GM18511 (cell line): ENCODE measurements around the gene TBC1D24.
"Not testable (repeated sequence)": the region's sequence is repeated elsewhere in the genome, so short reads cannot be mapped to it uniquely, and the experiment has no call there.

Source experiments
- ATAC-seq: cut with Tn5 transposase; IDR thresholded peaks from one replicate; pipeline ENCODE4 v1.9.1; 2021; ENCODE audit warnings: mild to moderate bottlenecking, moderate library complexity; ENCODE audit not compliant: unreplicated experiment

The TBC1D24 gene

GRCh38 chr16:2468233-2468724 lies 6.6 kb upstream of the TBC1D24 start:
- ATAC-seq = no peak

DNA sequence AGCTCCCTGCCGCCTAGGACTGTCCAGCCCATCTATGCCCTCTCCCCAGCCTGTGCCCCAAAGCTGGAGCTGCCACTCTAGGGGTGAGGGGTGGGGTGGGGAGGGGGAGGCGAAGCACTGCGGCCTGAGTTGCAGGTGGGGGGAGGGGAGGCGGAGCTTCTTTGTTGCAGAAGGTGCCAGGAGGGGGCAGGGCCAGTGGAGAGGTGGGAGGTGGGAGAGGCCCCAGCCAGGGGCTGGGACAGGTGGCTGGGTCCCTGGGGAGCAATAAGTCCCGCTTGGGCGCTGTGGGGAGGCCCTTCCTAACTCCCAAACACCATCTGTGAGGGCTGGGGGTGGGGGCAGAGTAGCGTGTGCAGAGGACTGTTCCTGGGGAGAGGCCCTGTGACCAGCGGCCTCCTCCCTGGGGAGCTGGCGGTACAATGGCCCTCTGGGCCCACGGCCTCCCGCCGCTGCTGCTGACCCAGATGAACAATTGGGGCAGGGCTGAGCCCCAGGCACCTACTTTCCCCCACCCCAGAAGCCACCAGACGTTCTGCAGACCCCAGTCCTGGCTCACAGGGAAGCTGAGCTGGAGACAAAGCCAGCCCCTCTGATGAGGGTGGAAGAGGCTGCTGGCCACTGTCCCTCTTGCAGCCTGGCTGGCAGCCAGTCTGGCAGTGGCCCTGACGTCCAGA lies 6.1 kb upstream of the TBC1D24 start:
- ATAC-seq = peak; percentile 51

- no peak for ATAC-seq
These were observed 5.3 kb upstream of the TBC1D24 start for GRCh38 chr16:2469399-2470233.

DNA sequence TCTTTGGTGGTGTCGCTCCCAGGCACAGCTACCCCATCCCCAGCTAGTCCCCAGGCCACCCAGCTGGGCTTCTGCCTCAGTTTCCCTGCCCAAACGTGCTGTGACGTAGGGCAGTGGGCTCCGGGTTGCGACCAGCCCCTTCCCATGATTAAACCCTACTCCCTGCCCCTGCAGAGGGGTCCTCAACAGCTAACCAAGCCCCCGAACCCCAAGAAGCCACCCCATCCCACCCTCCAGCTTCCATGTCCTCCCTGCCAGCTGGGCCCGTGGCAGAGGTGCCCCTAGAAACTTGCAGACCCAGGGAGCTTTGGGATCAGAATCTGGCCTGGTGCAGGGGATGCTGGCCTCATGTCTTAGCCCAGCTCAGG lies 4.7 kb upstream of the TBC1D24 start:
- no peak for ATAC-seq

DNA sequence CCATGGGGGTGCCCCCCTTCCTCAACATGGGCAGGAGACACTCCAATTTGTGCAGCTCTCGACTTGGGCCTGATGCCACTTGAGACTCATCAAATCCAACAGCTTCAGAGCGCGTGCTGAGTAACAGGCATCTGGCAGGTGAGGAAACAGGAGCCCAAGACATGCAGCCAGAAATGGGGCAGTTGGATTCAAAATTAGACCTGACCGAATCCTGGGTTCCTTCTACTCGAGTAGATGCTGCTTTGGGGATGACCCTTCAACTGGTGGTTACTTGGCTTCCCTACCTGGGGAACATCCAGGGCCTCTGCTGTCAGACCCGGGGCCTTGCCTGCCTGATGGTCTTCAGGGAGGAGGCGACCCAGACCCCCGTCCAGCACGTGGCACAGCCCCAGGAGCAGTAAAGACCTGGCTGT lies 4.3 kb upstream of the TBC1D24 start:
- no peak for ATAC-seq

- ATAC-seq = no peak
These were observed 3.8 kb upstream of the TBC1D24 start, which contains the start of gene NTN3 for GRCh38 chr16:2471016-2471652. Gene NTN3, plus strand, starts transcription at chr16:2471297. Its CDS starts 405 bp downstream, at chr16:2471702.

DNA sequence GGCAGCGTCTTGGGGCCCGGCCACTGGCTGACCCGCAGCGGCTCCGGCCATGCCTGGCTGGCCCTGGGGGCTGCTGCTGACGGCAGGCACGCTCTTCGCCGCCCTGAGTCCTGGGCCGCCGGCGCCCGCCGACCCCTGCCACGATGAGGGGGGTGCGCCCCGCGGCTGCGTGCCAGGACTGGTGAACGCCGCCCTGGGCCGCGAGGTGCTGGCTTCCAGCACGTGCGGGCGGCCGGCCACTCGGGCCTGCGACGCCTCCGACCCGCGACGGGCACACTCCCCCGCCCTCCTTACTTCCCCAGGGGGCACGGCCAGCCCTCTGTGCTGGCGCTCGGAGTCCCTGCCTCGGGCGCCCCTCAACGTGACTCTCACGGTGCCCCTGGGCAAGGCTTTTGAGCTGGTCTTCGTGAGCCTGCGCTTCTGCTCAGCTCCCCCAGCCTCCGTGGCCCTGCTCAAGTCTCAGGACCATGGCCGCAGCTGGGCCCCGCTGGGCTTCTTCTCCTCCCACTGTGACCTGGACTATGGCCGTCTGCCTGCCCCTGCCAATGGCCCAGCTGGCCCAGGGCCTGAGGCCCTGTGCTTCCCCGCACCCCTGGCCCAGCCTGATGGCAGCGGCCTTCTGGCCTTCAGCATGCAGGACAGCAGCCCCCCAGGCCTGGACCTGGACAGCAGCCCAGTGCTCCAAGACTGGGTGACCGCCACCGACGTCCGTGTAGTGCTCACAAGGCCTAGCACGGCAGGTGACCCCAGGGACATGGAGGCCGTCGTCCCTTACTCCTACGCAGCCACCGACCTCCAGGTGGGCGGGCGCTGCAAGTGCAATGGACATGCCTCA lies 3.1 kb upstream of the TBC1D24 start:
- ATAC-seq = no peak

GRCh38 chr16:2472488-2472864 lies 2.5 kb upstream of the TBC1D24 start:
- ATAC-seq = no peak

GRCh38 chr16:2472885-2473445 lies 2.0 kb upstream of the TBC1D24 start:
- ATAC-seq = no peak

GRCh38 chr16:2473446-2473926 lies 1.4 kb upstream of the TBC1D24 start:
- ATAC-seq = no peak

GRCh38 chr16:2473999-2474876 lies 689 bp upstream of the TBC1D24 start:
- peak; percentile 53 for ATAC-seq

DNA sequence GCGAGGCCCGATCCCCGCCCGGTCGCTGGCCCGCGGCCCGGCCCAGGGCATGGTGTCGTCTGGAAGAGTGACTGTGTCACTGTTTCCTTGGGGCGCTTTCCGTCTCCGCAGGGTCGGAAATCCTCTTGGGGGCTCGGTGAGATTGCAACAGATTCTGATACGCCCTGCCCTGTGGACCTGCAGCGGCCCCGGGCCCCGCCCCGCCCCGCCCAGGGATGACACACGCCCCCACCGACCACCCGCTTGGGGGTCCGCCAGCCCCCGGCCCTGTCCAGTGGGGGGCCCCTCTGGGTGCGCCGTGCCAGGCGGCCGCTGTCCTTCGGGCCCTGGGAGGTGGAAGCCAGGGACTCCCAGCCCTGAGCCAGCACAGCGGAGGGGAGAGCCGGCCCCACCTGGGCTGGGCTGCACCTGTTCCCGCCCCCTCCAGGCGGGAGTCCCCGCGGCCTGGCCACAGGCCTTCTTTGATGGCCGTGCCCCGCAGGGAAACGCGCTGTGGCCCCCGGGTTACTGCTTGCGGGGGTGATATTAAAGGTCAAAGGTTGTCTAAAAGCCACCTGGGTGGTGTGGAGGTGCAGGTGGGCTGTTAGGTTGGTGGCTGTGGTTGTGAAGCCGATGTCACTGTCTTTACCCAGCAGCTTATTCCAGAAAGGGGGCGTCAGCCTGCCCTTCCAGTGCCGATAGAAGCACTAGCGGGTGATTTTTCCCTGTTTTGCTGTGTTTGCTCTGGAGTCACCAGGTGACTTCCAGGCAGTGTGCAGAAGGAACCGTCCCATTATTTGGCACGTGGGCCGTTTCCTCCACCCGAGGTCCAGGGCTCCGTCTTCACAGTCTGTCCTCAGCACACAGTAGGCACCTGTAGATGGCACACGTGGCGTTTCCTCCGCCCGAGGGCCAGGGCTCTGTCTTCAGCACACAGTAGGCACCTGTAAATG lies 752 bp downstream of the TBC1D24 start:
- ATAC-seq = peak; percentile 9

GRCh38 chr16:2476345-2476720 lies 1.4 kb downstream of the TBC1D24 start:
- no peak for ATAC-seq

DNA sequence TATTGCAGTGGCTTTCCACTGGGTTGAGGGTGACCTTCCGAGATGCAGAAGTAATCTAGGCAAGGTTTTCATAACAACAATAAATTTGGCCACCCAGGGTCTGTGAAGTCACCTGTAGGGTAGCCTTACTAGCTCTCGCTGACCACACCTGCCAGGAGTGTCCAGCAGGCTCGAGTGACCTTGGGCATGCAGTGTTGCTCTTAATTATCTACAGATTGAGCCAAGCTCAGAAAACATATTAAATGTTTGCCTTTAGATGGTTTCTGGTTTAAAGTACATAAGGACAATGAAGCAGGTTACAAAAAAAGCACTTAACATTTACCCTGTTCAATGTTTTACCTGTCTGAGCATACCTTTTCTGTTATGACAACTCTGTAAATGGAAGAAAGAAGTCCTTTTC lies 1.8 kb downstream of the TBC1D24 start:
- no peak for ATAC-seq

DNA sequence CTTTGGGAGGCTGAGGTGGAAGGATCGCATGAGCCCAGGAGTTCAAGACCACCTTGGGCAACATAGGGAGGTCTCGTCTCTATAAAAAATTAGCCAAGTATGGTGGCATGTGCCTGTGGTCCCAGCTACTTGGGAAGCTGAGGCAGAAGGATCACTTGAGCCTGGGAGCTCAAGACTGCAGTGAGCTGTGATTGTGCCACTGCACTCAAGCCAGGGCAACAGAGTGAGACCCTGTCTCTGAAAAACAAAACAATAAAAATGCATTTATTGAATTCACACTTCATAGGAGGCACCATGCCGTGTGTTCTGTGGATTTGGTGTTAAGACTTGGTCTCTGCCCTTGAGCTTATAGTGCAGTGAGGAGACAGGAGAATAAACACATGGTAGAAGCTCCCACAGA lies 2.4 kb downstream of the TBC1D24 start:
- no peak for ATAC-seq

DNA sequence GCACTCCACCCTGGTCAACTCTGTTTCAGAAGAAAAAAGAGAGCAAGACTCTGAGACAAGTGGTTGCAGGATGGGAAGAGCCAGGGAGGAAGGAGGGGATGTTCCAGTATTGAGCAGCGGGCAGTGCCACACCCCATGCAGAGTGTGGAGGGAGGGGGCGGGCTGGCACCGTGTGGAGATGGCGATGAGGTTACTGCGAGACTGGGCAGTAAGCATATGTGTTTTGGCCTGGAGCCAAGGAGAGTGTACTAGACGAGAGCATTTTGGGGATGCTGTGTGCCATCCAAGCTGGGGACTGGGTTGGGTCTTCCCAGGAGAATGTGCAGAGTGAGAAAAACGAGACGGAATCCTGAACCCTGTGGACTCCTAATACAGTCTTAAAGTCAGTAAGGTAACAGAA lies 3.4 kb downstream of the TBC1D24 start:
- no peak for ATAC-seq

DNA sequence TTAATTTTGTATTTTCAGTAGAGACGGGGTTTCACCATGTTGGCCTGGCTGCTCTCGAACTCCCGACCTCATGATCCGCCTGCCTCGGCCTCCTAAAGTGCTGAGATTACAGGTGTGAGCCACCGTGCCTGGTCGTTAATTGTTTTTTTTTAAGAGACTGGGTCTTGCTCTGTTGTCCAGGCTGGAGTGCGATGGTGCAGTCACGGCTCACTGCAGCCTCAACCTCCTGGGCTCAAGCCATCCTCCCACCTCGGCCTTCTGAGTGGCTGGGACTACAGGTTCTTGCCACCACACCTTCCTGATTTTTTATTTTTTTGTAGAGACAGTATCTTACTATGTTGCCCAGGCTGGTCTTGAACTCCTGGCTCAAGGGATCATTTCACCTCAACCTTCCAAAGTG lies 5.1 kb downstream of the TBC1D24 start:
- not testable (repeated sequence) for ATAC-seq

- no peak for ATAC-seq
These were observed 6.0 kb downstream of the TBC1D24 start for GRCh38 chr16:2480948-2481347.
